Measurements from ENCODE around the gene ARFGAP3.

ARFGAP3 gene

GRCh38 chr22:42862045-42862734 is 5.1 kb upstream of the ARFGAP3 start:
- DNase-seq (ENCODE audit: low read depth) = no peak

GRCh38 chr22:42860968-42861367 is 3.9 kb upstream of the ARFGAP3 start:
- no peak for DNase-seq (ENCODE audit: low read depth)

GRCh38 chr22:42857845-42858481 is 890 bp upstream of the ARFGAP3 start:
- DNase-seq (ENCODE audit: low read depth) = no peak

- peak; percentile 48 for DNase-seq (ENCODE audit: low read depth)
Measured at GRCh38 chr22:42856179-42856864, 751 bp downstream of the ARFGAP3 start.

- DNase-seq (ENCODE audit: low read depth) = no peak
Measured at GRCh38 chr22:42855721-42856120, 1.4 kb downstream of the ARFGAP3 start.

GRCh38 chr22:42855211-42855610 is 1.9 kb downstream of the ARFGAP3 start:
- DNase-seq (ENCODE audit: low read depth) = no peak

- no peak for DNase-seq (ENCODE audit: low read depth)
Measured at GRCh38 chr22:42848941-42849550, 8.0 kb downstream of the ARFGAP3 start.

- no peak for DNase-seq (ENCODE audit: low read depth)
Measured at GRCh38 chr22:42847110-42847509, 10.0 kb downstream of the ARFGAP3 start.

- no peak for DNase-seq (ENCODE audit: low read depth)
Measured at GRCh38 chr22:42844756-42845155, 12.3 kb downstream of the ARFGAP3 start.

GRCh38 chr22:42842658-42843370 is 14.3 kb downstream of the ARFGAP3 start:
- no peak for DNase-seq (ENCODE audit: low read depth)

GRCh38 chr22:42841444-42841843 is 15.6 kb downstream of the ARFGAP3 start:
- DNase-seq (ENCODE audit: low read depth) = no peak

GRCh38 chr22:42837556-42837955 is 19.5 kb downstream of the ARFGAP3 start:
- DNase-seq (ENCODE audit: low read depth) = no peak

GRCh38 chr22:42836026-42836425 is 21.0 kb downstream of the ARFGAP3 start:
- no peak for DNase-seq (ENCODE audit: low read depth)

- DNase-seq (ENCODE audit: low read depth) = no peak
Measured at GRCh38 chr22:42834177-42834949, 22.7 kb downstream of the ARFGAP3 start.

GRCh38 chr22:42833104-42833503 is 24.0 kb downstream of the ARFGAP3 start:
- no peak for DNase-seq (ENCODE audit: low read depth)

- no peak for DNase-seq (ENCODE audit: low read depth)
Measured at GRCh38 chr22:42831712-42832111, 25.4 kb downstream of the ARFGAP3 start.

- no peak for DNase-seq (ENCODE audit: low read depth)
Measured at GRCh38 chr22:42830161-42830560, 26.9 kb downstream of the ARFGAP3 start.

- no peak for DNase-seq (ENCODE audit: low read depth)
Measured at GRCh38 chr22:42829302-42829701, 27.8 kb downstream of the ARFGAP3 start.

GRCh38 chr22:42825796-42826195 is 31.3 kb downstream of the ARFGAP3 start:
- DNase-seq (ENCODE audit: low read depth) = no peak

- no peak for DNase-seq (ENCODE audit: low read depth)
Measured at GRCh38 chr22:42821386-42821785, 35.7 kb downstream of the ARFGAP3 start.

GRCh38 chr22:42820045-42820763 is 36.9 kb downstream of the ARFGAP3 start:
- DNase-seq (ENCODE audit: low read depth) = no peak
